ENCODE results near the gene MPP2.

DNA sequence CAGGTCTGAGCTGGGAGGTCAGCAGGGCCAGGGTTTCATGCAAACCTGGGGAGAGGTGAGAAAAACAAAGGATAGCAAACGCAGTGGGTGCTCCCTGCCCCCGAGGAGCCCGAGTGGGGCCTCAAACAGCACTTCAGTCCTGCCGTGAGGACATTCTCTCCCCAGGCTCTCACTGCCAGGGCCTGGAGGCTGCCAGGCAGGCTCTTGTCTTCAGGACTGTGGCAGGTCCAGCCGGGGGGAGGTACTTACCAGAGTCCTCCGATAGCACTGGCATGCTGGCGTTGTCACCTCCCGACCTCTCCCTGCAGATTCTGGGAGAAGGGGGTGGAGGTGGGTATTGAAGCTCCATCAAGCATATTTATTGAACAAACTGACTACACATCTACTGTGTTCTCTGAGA is 75.7 kb downstream of the MPP2 start:
- TF ChIP-seq, protein P1, sequence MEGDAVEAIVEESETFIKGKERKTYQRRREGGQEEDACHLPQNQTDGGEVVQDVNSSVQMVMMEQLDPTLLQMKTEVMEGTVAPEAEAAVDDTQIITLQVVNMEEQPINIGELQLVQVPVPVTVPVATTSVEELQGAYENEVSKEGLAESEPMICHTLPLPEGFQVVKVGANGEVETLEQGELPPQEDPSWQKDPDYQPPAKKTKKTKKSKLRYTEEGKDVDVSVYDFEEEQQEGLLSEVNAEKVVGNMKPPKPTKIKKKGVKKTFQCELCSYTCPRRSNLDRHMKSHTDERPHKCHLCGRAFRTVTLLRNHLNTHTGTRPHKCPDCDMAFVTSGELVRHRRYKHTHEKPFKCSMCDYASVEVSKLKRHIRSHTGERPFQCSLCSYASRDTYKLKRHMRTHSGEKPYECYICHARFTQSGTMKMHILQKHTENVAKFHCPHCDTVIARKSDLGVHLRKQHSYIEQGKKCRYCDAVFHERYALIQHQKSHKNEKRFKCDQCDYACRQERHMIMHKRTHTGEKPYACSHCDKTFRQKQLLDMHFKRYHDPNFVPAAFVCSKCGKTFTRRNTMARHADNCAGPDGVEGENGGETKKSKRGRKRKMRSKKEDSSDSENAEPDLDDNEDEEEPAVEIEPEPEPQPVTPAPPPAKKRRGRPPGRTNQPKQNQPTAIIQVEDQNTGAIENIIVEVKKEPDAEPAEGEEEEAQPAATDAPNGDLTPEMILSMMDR (IDR thresholded peaks at IDR 0.05) = no peak
- TF ChIP-seq ELF1 (IDR thresholded peaks at IDR 0.05) (no peak), FOXM1 (IDR thresholded peaks at IDR 0.05; ENCODE audit: low read depth) (no peak), EP300 (IDR thresholded peaks at IDR 0.05; ENCODE audit: borderline replicate concordance in 1 of 2, low read depth in 1 of 2, low read length in 1 of 2) (no peak), YY1 (IDR thresholded peaks at IDR 0.05; ENCODE audit: low read depth) (no peak), TAF1 (IDR thresholded peaks at IDR 0.05; ENCODE audit: borderline replicate concordance, low read depth, low read length) (no peak), POLR2AphosphoS5 (IDR thresholded peaks at IDR 0.05; ENCODE audit: low read depth, low read length) (no peak), SMC3 (IDR thresholded peaks at IDR 0.05; ENCODE audit: low read depth, low read length) (no peak), JUND (IDR thresholded peaks at IDR 0.05) (no peak), GABPA (IDR thresholded peaks at IDR 0.05; ENCODE audit: low read depth) (no peak)
- TF ChIP-seq, protein P2, sequence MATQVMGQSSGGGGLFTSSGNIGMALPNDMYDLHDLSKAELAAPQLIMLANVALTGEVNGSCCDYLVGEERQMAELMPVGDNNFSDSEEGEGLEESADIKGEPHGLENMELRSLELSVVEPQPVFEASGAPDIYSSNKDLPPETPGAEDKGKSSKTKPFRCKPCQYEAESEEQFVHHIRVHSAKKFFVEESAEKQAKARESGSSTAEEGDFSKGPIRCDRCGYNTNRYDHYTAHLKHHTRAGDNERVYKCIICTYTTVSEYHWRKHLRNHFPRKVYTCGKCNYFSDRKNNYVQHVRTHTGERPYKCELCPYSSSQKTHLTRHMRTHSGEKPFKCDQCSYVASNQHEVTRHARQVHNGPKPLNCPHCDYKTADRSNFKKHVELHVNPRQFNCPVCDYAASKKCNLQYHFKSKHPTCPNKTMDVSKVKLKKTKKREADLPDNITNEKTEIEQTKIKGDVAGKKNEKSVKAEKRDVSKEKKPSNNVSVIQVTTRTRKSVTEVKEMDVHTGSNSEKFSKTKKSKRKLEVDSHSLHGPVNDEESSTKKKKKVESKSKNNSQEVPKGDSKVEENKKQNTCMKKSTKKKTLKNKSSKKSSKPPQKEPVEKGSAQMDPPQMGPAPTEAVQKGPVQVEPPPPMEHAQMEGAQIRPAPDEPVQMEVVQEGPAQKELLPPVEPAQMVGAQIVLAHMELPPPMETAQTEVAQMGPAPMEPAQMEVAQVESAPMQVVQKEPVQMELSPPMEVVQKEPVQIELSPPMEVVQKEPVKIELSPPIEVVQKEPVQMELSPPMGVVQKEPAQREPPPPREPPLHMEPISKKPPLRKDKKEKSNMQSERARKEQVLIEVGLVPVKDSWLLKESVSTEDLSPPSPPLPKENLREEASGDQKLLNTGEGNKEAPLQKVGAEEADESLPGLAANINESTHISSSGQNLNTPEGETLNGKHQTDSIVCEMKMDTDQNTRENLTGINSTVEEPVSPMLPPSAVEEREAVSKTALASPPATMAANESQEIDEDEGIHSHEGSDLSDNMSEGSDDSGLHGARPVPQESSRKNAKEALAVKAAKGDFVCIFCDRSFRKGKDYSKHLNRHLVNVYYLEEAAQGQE (IDR thresholded peaks at IDR 0.05; ENCODE audit: low read depth, low read length) = no peak
- TF ChIP-seq, protein P3, sequence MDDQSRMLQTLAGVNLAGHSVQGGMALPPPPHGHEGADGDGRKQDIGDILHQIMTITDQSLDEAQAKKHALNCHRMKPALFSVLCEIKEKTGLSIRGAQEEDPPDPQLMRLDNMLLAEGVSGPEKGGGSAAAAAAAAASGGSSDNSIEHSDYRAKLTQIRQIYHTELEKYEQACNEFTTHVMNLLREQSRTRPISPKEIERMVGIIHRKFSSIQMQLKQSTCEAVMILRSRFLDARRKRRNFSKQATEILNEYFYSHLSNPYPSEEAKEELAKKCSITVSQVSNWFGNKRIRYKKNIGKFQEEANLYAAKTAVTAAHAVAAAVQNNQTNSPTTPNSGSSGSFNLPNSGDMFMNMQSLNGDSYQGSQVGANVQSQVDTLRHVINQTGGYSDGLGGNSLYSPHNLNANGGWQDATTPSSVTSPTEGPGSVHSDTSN (IDR thresholded peaks at IDR 0.05) = no peak
- TF ChIP-seq, protein P4, sequence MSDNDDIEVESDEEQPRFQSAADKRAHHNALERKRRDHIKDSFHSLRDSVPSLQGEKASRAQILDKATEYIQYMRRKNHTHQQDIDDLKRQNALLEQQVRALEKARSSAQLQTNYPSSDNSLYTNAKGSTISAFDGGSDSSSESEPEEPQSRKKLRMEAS (IDR thresholded peaks at IDR 0.05; ENCODE audit: low read depth) = no peak

Measured in SK-N-SH (cell line).